Coronary artery (tissue), 2 donors: ENCODE results near the gene SKAP2.

Experiments
- DNase-seq: peaks from one replicate; pipeline ENCODE4 v3.0.0-alpha.2; 2017; ENCODE audit warnings: low spot score
- H3K27ac ChIP-seq, 2 donors: fragments of 200-600 bp; sonication (generic); one replicate each; pipeline ENCODE4 v1.5.1; 2016 to 2019
- H3K4me3 ChIP-seq: fragments of 200-600 bp; sonication (generic); 2 replicates; pipeline ENCODE4 v1.5.1; 2016; ENCODE audit warnings: mild to moderate bottlenecking, moderate library complexity
- CTCF ChIP-seq: fragments of 200-600 bp; sonication (generic); IDR thresholded peaks from one replicate; pipeline ENCODE4 v1.5.1; 2019; ENCODE audit warnings: antibody characterized with exemption

The SKAP2 gene

GRCh38 chr7:26723129-26723528 lies 141.3 kb downstream of the SKAP2 start:
- no peak for DNase-seq
- Histone ChIP-seq H3K4me3 (no peak overlapping the region), H3K27ac (no peak overlapping the region)
- no peak for TF ChIP-seq CTCF

DNA sequence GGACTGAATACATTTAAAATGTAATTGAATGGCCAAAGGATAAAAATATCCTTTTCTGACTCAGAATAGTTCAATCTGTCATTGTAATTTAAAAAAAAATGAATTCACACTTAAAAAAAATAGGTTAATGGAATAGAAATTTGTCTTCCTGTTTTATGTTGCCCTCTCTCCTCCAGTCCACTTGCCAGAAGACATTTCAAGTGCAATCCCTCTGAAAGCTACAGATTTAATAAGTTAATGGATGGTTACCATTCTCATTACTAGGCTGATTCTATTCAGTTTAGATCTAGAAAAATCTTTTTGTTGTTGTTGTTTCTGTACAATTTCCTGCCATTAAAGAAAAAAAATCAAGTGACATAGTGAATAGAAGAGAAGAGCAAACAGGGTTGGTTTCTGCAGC lies 142.9 kb downstream of the SKAP2 start:
- Histone ChIP-seq H3K27ac (no peak overlapping the region), H3K4me3 (no peak overlapping the region)
- TF ChIP-seq CTCF, result no peak
- no peak for DNase-seq

- no peak overlapping the region for H3K27ac ChIP-seq
Measured at GRCh38 chr7:26718063-26718462, 146.3 kb downstream of the SKAP2 start.

DNA sequence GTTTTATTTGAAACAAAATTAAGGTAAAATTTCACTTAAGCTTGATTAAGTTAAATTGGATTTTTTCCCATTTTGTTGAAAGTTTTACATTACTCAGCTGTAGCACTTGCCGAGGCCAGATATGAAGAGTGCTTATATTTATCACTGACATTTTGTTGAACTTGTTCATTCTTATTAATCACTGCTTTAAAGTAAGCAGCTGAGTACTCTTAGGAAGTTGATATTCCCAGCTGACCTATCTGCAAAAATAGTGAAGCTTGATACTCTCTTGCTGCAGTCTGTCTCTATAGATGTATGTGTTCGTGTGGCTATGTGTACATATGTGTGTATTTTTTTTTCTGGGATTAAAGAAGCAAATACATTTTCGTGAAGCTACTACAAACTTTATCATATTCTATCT lies 150.0 kb downstream of the SKAP2 start:
- Histone ChIP-seq H3K4me3 (no peak overlapping the region), H3K27ac (no peak overlapping the region)
- no peak for TF ChIP-seq CTCF
- no peak for DNase-seq

More at GRCh38 chr7:26718063-26718462, 146.3 kb downstream of the SKAP2 start:
- DNase-seq, result no peak
- TF ChIP-seq CTCF, result no peak
- no peak overlapping the region for H3K4me3 ChIP-seq

GRCh38 chr7:26714006-26714405 lies 150.4 kb downstream of the SKAP2 start:
- H3K27ac ChIP-seq, result no peak overlapping the region
- TF ChIP-seq CTCF, result no peak

DNA sequence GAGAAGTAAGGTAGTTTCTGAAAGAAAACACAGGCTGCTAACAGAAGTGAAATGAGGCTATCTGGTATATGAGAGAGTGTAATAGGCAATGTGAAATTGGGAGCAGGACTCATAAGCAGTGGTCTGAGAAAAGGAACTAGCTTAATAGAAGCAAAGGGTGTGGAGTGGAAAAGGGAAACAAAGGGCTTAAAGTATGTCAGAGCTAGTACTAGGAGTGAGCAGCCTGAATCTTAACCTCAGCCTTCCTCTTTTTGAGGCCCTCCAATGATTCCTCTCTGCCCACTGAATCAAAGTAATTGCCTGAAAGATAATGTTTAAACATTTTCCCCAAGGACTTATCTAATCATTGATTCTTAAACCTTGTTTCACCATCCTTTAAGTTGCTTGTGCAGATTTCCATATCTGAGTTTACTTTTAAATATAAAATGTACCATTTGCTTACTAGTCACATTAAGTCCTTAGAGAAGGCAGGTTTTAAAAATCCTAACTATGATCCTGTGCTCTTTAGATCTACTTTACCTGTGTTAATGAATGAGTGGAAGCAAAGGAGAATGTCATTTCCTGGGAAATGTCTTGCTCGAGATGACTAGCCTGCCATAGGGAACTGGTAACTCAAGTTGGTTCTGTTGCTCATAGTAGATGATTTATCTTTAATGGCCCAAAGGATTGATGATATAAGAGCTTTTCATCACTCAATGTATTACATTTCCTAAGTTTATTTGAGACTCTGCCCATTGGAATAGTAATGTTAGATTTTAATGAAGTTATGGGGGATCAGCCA lies 155.0 kb downstream of the SKAP2 start:
- Histone ChIP-seq H3K4me3 (no peak overlapping the region), H3K27ac (no peak overlapping the region)
- no peak for DNase-seq
- no peak for TF ChIP-seq CTCF

More at GRCh38 chr7:26714006-26714405, 150.4 kb downstream of the SKAP2 start:
- DNase-seq, result no peak
- H3K4me3 ChIP-seq, result no peak overlapping the region

DNA sequence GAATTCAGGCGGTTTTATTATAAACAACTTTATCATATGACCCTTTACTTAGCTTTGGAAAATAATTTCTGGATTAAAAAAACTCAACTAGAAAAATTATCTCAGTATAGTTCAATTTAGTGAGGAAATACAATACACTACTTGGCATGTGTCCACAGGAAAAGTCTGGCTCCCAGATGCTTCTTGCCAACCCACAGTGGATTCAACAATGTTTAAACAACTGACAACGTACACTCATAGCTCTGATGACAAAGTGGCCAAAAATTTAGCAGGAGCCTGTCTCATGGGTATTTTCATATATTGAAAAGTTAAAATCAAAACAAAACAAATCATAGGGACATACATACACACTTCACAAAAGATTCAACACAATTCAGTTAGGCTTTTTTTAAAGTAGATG lies 158.8 kb downstream of the SKAP2 start:
- Histone ChIP-seq H3K27ac (no peak overlapping the region), H3K4me3 (no peak overlapping the region)
- no peak for DNase-seq
- no peak for TF ChIP-seq CTCF
